ENCODE measurements around the gene BRIX1. TPM values are rescaled to one million over a fixed set of nuclear protein-coding genes. Genes with fewer than 3 reads are reported as not detected.
A peak's percentile ranks its signal among the peaks of the same experiment; 100 is the strongest.

The BRIX1 gene
- total and polyA plus RNA-seq, 2 of the 13 experiments (the other 11 are each of a cell fraction or from before 2014, with no cell fraction given), result 23.6 to 78.4 TPM

DNA sequence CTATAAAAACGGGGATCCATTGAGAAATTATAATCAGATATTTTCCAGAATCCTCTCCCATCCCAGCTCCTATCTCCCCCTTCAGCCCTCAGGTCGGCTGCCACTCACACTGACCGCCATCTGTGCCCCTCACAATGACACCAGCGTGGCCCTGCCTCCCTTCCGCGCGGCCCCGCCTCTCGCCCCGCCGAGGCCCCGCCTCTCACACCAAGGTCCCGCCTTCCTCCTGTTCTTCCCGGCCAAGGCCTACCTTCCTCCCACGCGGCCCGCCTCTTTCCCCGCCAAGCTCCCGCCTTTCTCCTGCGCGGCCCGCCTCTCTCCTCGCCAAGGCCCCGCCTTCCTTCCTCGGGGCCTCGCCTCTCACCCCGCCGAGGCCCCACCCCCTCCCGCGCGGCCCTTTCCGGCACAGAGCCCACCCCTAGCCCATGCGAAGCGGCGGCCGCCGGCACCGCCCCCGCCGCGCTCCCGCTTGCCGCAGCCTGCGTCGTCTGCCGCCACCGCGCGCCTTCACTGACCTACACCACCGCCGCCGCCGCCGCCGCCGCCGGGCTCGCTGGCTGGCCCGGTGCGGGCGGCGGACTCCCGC is 13.7 kb downstream of the BRIX1 start, which contains the start of gene DNAJC21 (continued):
- TF ChIP-seq, protein P1, sequence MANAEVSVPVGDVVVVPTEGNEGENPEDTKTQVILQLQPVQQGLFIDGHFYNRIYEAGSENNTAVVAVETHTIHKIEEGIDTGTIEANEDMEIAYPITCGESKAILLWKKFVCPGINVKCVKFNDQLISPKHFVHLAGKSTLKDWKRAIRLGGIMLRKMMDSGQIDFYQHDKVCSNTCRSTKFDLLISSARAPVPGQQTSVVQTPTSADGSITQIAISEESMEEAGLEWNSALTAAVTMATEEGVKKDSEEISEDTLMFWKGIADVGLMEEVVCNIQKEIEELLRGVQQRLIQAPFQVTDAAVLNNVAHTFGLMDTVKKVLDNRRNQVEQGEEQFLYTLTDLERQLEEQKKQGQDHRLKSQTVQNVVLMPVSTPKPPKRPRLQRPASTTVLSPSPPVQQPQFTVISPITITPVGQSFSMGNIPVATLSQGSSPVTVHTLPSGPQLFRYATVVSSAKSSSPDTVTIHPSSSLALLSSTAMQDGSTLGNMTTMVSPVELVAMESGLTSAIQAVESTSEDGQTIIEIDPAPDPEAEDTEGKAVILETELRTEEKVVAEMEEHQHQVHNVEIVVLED (CRISPR knock-in tag; IDR thresholded peaks at IDR 0.05; ENCODE audit: borderline replicate concordance), result peak; percentile 51
- TF ChIP-seq ERF (CRISPR knock-in tag; IDR thresholded peaks at IDR 0.05), result peak; percentile 70
- no peak for TF ChIP-seq HNRNPL (IDR thresholded peaks at IDR 0.05; ENCODE audit: low read depth, low read length)
- TF ChIP-seq HNRNPK (IDR thresholded peaks at IDR 0.05; ENCODE audit: low read depth, low read length, poor library complexity, severe bottlenecking), result peak; percentile 70
- TF ChIP-seq ZNF441 (CRISPR knock-in tag; IDR thresholded peaks at IDR 0.05; ENCODE audit: borderline replicate concordance), result peak; percentile 69
- peak; percentile 40; the same call in 1 of the 2 replicates for TF ChIP-seq ELF1 (CRISPR knock-in tag; IDR thresholded peaks at IDR 0.05)
- TF ChIP-seq KMT2A (CRISPR knock-in tag; IDR thresholded peaks at IDR 0.05), result peak; percentile 50; the same call in 1 of the 2 replicates
- TF ChIP-seq, protein P2, sequence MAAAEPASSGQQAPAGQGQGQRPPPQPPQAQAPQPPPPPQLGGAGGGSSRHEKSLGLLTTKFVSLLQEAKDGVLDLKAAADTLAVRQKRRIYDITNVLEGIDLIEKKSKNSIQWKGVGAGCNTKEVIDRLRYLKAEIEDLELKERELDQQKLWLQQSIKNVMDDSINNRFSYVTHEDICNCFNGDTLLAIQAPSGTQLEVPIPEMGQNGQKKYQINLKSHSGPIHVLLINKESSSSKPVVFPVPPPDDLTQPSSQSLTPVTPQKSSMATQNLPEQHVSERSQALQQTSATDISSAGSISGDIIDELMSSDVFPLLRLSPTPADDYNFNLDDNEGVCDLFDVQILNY (CRISPR knock-in tag; conservative IDR thresholded peaks at IDR 0.05), result 0 out of 2 replicates have a peak, but pooled peaks have one; percentile 65
- TF ChIP-seq, protein P3, sequence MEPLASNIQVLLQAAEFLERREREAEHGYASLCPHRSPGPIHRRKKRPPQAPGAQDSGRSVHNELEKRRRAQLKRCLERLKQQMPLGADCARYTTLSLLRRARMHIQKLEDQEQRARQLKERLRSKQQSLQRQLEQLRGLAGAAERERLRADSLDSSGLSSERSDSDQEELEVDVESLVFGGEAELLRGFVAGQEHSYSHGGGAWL (CRISPR knock-in tag; IDR thresholded peaks at IDR 0.05), result no peak
- no peak for TF ChIP-seq CBFB (CRISPR knock-in tag; IDR thresholded peaks at IDR 0.05)
- TF ChIP-seq, protein P4, sequence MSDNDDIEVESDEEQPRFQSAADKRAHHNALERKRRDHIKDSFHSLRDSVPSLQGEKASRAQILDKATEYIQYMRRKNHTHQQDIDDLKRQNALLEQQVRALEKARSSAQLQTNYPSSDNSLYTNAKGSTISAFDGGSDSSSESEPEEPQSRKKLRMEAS (IDR thresholded peaks at IDR 0.05), result peak; percentile 62; the same call in 1 of the 2 replicates
- TF ChIP-seq, protein P5, sequence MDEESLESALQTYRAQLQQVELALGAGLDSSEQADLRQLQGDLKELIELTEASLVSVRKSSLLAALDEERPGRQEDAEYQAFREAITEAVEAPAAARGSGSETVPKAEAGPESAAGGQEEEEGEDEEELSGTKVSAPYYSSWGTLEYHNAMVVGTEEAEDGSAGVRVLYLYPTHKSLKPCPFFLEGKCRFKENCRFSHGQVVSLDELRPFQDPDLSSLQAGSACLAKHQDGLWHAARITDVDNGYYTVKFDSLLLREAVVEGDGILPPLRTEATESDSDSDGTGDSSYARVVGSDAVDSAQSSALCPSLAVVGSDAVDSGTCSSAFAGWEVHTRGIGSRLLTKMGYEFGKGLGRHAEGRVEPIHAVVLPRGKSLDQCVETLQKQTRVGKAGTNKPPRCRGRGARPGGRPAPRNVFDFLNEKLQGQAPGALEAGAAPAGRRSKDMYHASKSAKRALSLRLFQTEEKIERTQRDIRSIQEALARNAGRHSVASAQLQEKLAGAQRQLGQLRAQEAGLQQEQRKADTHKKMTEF (CRISPR knock-in tag; IDR thresholded peaks at IDR 0.05), result peak; percentile 3; the same call in 1 of the 2 replicates
- TF ChIP-seq YEATS2 (CRISPR knock-in tag; IDR thresholded peaks at IDR 0.05; ENCODE audit: borderline replicate concordance), result peak; percentile 51; the same call in 1 of the 2 replicates
- peak; percentile 55 for TF ChIP-seq SP2 (CRISPR knock-in tag; IDR thresholded peaks at IDR 0.05)
- TF ChIP-seq, protein P6, sequence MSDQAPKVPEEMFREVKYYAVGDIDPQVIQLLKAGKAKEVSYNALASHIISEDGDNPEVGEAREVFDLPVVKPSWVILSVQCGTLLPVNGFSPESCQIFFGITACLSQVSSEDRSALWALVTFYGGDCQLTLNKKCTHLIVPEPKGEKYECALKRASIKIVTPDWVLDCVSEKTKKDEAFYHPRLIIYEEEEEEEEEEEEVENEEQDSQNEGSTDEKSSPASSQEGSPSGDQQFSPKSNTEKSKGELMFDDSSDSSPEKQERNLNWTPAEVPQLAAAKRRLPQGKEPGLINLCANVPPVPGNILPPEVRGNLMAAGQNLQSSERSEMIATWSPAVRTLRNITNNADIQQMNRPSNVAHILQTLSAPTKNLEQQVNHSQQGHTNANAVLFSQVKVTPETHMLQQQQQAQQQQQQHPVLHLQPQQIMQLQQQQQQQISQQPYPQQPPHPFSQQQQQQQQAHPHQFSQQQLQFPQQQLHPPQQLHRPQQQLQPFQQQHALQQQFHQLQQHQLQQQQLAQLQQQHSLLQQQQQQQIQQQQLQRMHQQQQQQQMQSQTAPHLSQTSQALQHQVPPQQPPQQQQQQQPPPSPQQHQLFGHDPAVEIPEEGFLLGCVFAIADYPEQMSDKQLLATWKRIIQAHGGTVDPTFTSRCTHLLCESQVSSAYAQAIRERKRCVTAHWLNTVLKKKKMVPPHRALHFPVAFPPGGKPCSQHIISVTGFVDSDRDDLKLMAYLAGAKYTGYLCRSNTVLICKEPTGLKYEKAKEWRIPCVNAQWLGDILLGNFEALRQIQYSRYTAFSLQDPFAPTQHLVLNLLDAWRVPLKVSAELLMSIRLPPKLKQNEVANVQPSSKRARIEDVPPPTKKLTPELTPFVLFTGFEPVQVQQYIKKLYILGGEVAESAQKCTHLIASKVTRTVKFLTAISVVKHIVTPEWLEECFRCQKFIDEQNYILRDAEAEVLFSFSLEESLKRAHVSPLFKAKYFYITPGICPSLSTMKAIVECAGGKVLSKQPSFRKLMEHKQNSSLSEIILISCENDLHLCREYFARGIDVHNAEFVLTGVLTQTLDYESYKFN (CRISPR knock-in tag; conservative IDR thresholded peaks at IDR 0.05), result 0 out of 2 replicates have a peak, but pooled peaks have one; percentile 31
- no peak for TF ChIP-seq DPF2 (CRISPR knock-in tag; IDR thresholded peaks at IDR 0.05; ENCODE audit: borderline replicate concordance, low read depth)
- TF ChIP-seq ZNF251 (CRISPR knock-in tag; IDR thresholded peaks at IDR 0.05), result no peak
- TF ChIP-seq NFKB2 (CRISPR knock-in tag; IDR thresholded peaks at IDR 0.05; ENCODE audit: borderline replicate concordance), result 0 out of 2 replicates have a peak, but pooled peaks have one; percentile 7
- peak; percentile 33; the same call in 1 of the 2 replicates for TF ChIP-seq SOX5 (CRISPR knock-in tag; IDR thresholded peaks at IDR 0.05; ENCODE audit: borderline replicate concordance)
- TF ChIP-seq IRF2 (CRISPR knock-in tag; IDR thresholded peaks at IDR 0.05), result 0 out of 2 replicates have a peak, but pooled peaks have one; percentile 38
- TF ChIP-seq SAFB2 (CRISPR knock-in tag; IDR thresholded peaks at IDR 0.05; ENCODE audit: borderline replicate concordance, low read depth), result no peak

All from HepG2 (cell line).